RWPE2 (cell line): Measurements from ENCODE around the gene SCIN.
A peak's percentile ranks its signal among the peaks of the same experiment; 100 is the strongest.
"Not testable (repeated sequence)": the region's sequence is repeated elsewhere in the genome, so short reads cannot be mapped to it uniquely, and the experiment has no call there.

ENCODE experiments used
- ATAC-seq: fragments of 200-7000 bp; cut with Tn5 transposase; 3 replicates; pipeline ENCODE4 v1.9.1; 2021; ENCODE audit warnings: low read depth
- DNase-seq: peaks from one replicate; pipeline ENCODE4 v3.0.0-alpha.2; 2020; ENCODE audit warnings: low spot score
- H3K27ac ChIP-seq: fragments of 450-650 bp; 2 replicates; pipeline ENCODE4 v1.5.1; 2017; ENCODE audit warnings: mild to moderate bottlenecking; ENCODE audit not compliant: poor library complexity, severe bottlenecking
- H3K27me3 ChIP-seq: fragments of 250-450 bp; sonication (Bioruptor Pico); 2 replicates; pipeline ENCODE4 v1.5.1; 2021; ENCODE audit warnings: mild to moderate bottlenecking, moderate library complexity; ENCODE audit not compliant: insufficient read depth, poor library complexity, severe bottlenecking
- H3K36me3 ChIP-seq: fragments of 250-450 bp; sonication (Bioruptor Pico); 2 replicates; pipeline ENCODE4 v1.5.1; 2020; ENCODE audit warnings: low read depth, mild to moderate bottlenecking, moderate library complexity
- H3K4me1 ChIP-seq: fragments of 250-450 bp; sonication (Bioruptor Pico); 2 replicates; pipeline ENCODE4 v1.5.1; 2021; ENCODE audit warnings: mild to moderate bottlenecking, moderate library complexity; ENCODE audit not compliant: insufficient read depth, poor library complexity, severe bottlenecking
- H3K4me3 ChIP-seq: fragments of 250-450 bp; sonication (Bioruptor Pico); 2 replicates; pipeline ENCODE4 v1.5.1; 2021; ENCODE audit warnings: mild to moderate bottlenecking, moderate library complexity; ENCODE audit not compliant: severe bottlenecking
- H3K9me3 ChIP-seq: fragments of 250-450 bp; sonication (Bioruptor Pico); 2 replicates; pipeline ENCODE4 v1.5.1; 2021; ENCODE audit warnings: mild to moderate bottlenecking, moderate library complexity; ENCODE audit not compliant: severe bottlenecking
- CTCF ChIP-seq: fragments of 450-650 bp; IDR thresholded peaks from one replicate; pipeline ENCODE4 v1.5.1; 2017; ENCODE audit warnings: mild to moderate bottlenecking, moderate library complexity; ENCODE audit not compliant: poor library complexity, severe bottlenecking

Gene SCIN

GRCh38 chr7:12670000-12670729 is 99.6 kb downstream of the SCIN start:
- TF ChIP-seq CTCF, result no peak
- no peaks in the 10 kb centered on the region for H3K9me3 ChIP-seq
- peaks cover 15% of the 10 kb centered on the region for H3K4me1 ChIP-seq
- H3K27ac ChIP-seq, result no peak overlapping the region
- ATAC-seq (no peak), DNase-seq (no peak)
- H3K36me3 ChIP-seq, result no peaks in the 10 kb centered on the region
- no peaks in the 10 kb centered on the region for H3K27me3 ChIP-seq
- H3K4me3 ChIP-seq, result no peak overlapping the region

- DNase-seq, result no peak
- ATAC-seq, result no peak
- Histone ChIP-seq H3K36me3 (no peaks in the 10 kb centered on the region), H3K9me3 (peaks cover 3% of the 10 kb centered on the region), H3K27me3 (no peaks in the 10 kb centered on the region), H3K4me3 (no peak overlapping the region), H3K27ac (no peak overlapping the region), H3K4me1 (peaks cover 15% of the 10 kb centered on the region)
- no peak for TF ChIP-seq CTCF
Observed at GRCh38 chr7:12670743-12671520, 100.4 kb downstream of the SCIN start.

GRCh38 chr7:12673436-12673835 is 102.9 kb downstream of the SCIN start:
- Histone ChIP-seq H3K27ac (peak overlapping the region; percentile 49), H3K4me1 (peaks cover 15% of the 10 kb centered on the region)
- H3K27me3 ChIP-seq, H3K36me3 ChIP-seq, ATAC-seq, H3K9me3 ChIP-seq, H3K4me3 ChIP-seq, DNase-seq: not testable (repeated sequence)

GRCh38 chr7:12674053-12674452 is 103.5 kb downstream of the SCIN start:
- no peak for TF ChIP-seq CTCF
- Histone ChIP-seq H3K27me3 (no peaks in the 10 kb centered on the region), H3K36me3 (no peaks in the 10 kb centered on the region), H3K4me3 (no peak overlapping the region), H3K9me3 (peaks cover 3% of the 10 kb centered on the region), H3K4me1 (peaks cover 15% of the 10 kb centered on the region), H3K27ac (peak overlapping the region; percentile 49)
- ATAC-seq (peak; percentile 87), DNase-seq (no peak)

GRCh38 chr7:12674861-12675260 is 104.3 kb downstream of the SCIN start:
- no peak for ATAC-seq
- peaks cover 3% of the 10 kb centered on the region for H3K9me3 ChIP-seq
- peaks cover 15% of the 10 kb centered on the region for H3K4me1 ChIP-seq
- no peak for DNase-seq
- no peaks in the 10 kb centered on the region for H3K36me3 ChIP-seq
- H3K27me3 ChIP-seq, result no peaks in the 10 kb centered on the region
- H3K27ac ChIP-seq, result peak overlapping the region; percentile 49
- peak; percentile 24 for TF ChIP-seq CTCF
- no peak overlapping the region for H3K4me3 ChIP-seq
